KMS-11 (cell line): ENCODE results near the gene LAPTM5.

Experiments
- H2AFZ ChIP-seq: fragments of 200-600 bp; sonication (generic); 2 replicates; pipeline ENCODE4 v1.6.1; 2016; ENCODE audit warnings: antibody characterized with exemption, mixed run types, low read depth
- H3K27ac ChIP-seq: fragments of 200-600 bp; sonication (generic); 2 replicates; pipeline ENCODE4 v1.6.1; 2016; ENCODE audit warnings: mild to moderate bottlenecking, mixed run types
- H3K27me3 ChIP-seq: fragments of 200-600 bp; sonication (generic); 2 replicates; pipeline ENCODE4 v1.6.1; 2017; ENCODE audit warnings: mild to moderate bottlenecking, low read depth, mixed run types, moderate library complexity; ENCODE audit not compliant: insufficient read depth
- H3K36me3 ChIP-seq: fragments of 200-600 bp; sonication (generic); 2 replicates; pipeline ENCODE4 v1.6.1; 2017; ENCODE audit warnings: mild to moderate bottlenecking, mixed run types; ENCODE audit not compliant: insufficient read depth
- H3K4me1 ChIP-seq: fragments of 200-600 bp; sonication (generic); 2 replicates; pipeline ENCODE4 v1.6.1; 2016; ENCODE audit warnings: mild to moderate bottlenecking, low read depth, mixed run types; ENCODE audit not compliant: poor library complexity, severe bottlenecking
- H3K4me2 ChIP-seq: fragments of 200-600 bp; sonication (generic); 2 replicates; pipeline ENCODE4 v1.7.0; 2016; ENCODE audit warnings: mild to moderate bottlenecking, mixed run types
- H3K4me3 ChIP-seq: fragments of 200-600 bp; sonication (generic); IDR thresholded peaks from 2 replicates; pipeline ENCODE4 v1.6.1; 2017; ENCODE audit warnings: low read depth, low read length, mixed read lengths; ENCODE audit not compliant: insufficient read depth
- H3K79me2 ChIP-seq: fragments of 200-600 bp; sonication (generic); 2 replicates; pipeline ENCODE4 v1.6.1; 2016; ENCODE audit warnings: low read depth, mixed run types; ENCODE audit not compliant: insufficient read depth
- H3K9ac ChIP-seq: fragments of 200-600 bp; sonication (generic); 2 replicates; pipeline ENCODE4 v1.6.1; 2016; ENCODE audit warnings: mild to moderate bottlenecking, mixed run types
- H4K20me1 ChIP-seq: fragments of 200-600 bp; sonication (generic); 2 replicates; pipeline ENCODE4 v1.6.1; 2016; ENCODE audit warnings: mild to moderate bottlenecking, mixed run types; ENCODE audit not compliant: insufficient read depth
- TF ChIP-seq, protein P1 (sequence below): fragments of 200-600 bp; sonication (generic); conservative IDR thresholded peaks from 2 replicates; pipeline ENCODE4 v1.6.1; 2017; ENCODE audit warnings: low read depth, mild to moderate bottlenecking, antibody characterized with exemption, low read length, moderate library complexity, mixed read lengths

LAPTM5 gene

DNA sequence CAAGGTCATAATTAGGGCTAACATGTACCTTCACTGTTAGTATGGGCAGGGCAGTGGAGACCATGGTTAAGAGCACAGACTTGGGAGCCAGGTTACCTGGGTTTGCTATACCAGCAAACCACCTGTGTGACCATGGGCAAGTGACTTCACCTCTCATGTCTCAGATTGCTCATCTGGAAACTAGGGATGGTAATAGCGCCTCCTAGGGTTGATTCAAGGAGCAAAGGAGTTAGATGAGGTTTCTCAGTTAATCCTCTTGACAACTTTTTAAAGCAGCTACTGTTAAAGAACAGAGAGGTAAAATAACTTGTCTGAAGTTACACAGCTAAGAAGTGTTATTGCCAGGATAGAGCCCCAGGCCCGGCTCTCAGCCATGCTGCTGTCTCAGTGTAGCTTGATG lies 33.4 kb downstream of the LAPTM5 start:
- H4K20me1 ChIP-seq = no peaks in the 10 kb centered on the region
- H3K9ac ChIP-seq = no peak overlapping the region

GRCh38 chr1:30723331-30723755 lies 34.2 kb downstream of the LAPTM5 start, which contains the start of gene MATN1:
Gene MATN1, minus strand, starts transcription at chr1:30723585. Its CDS starts 34 bp downstream, at chr1:30723551.
- no peak within 1 kb of the TSS for H2AFZ ChIP-seq
- TF ChIP-seq, protein P1, sequence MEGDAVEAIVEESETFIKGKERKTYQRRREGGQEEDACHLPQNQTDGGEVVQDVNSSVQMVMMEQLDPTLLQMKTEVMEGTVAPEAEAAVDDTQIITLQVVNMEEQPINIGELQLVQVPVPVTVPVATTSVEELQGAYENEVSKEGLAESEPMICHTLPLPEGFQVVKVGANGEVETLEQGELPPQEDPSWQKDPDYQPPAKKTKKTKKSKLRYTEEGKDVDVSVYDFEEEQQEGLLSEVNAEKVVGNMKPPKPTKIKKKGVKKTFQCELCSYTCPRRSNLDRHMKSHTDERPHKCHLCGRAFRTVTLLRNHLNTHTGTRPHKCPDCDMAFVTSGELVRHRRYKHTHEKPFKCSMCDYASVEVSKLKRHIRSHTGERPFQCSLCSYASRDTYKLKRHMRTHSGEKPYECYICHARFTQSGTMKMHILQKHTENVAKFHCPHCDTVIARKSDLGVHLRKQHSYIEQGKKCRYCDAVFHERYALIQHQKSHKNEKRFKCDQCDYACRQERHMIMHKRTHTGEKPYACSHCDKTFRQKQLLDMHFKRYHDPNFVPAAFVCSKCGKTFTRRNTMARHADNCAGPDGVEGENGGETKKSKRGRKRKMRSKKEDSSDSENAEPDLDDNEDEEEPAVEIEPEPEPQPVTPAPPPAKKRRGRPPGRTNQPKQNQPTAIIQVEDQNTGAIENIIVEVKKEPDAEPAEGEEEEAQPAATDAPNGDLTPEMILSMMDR = no peak
- no peak within 1 kb of the TSS for H3K4me2 ChIP-seq
- H3K9ac ChIP-seq = no peak within 1 kb of the TSS
- H3K4me1 ChIP-seq = peaks cover 5% of the 10 kb centered on the region
- no peaks in the 10 kb centered on the region for H3K27me3 ChIP-seq
- no peaks in the 10 kb centered on the region for H3K36me3 ChIP-seq
- no peak within 1 kb of the TSS for H3K27ac ChIP-seq
- H3K4me3 ChIP-seq = no peak within 1 kb of the TSS
- no peaks in the 10 kb centered on the region for H3K79me2 ChIP-seq
- H4K20me1 ChIP-seq = no peaks in the 10 kb centered on the region

More for the DNA sequence above, 33.4 kb downstream of the LAPTM5 start:
- Histone ChIP-seq H3K4me2 (no peak overlapping the region), H3K36me3 (no peaks in the 10 kb centered on the region), H3K4me1 (peaks cover 5% of the 10 kb centered on the region), H3K27ac (no peak overlapping the region), H3K27me3 (no peaks in the 10 kb centered on the region), H2AFZ (no peak overlapping the region), H3K4me3 (no peak overlapping the region), H3K79me2 (no peaks in the 10 kb centered on the region)
- TF ChIP-seq, protein P1 = peak; percentile 28

GRCh38 chr1:30721812-30722537 lies 35.6 kb downstream of the LAPTM5 start:
- no peak overlapping the region for H3K4me2 ChIP-seq
- no peaks in the 10 kb centered on the region for H4K20me1 ChIP-seq
- H2AFZ ChIP-seq = no peak overlapping the region
- H3K4me3 ChIP-seq = no peak overlapping the region
- peaks cover 5% of the 10 kb centered on the region for H3K4me1 ChIP-seq
- TF ChIP-seq, protein P1 = no peak
- H3K27ac ChIP-seq = no peak overlapping the region
- no peaks in the 10 kb centered on the region for H3K79me2 ChIP-seq
- no peaks in the 10 kb centered on the region for H3K36me3 ChIP-seq
- no peaks in the 10 kb centered on the region for H3K27me3 ChIP-seq
- no peak overlapping the region for H3K9ac ChIP-seq

GRCh38 chr1:30721341-30721793 lies 36.2 kb downstream of the LAPTM5 start:
- H3K9ac ChIP-seq = no peak overlapping the region

More at GRCh38 chr1:30721341-30721793, 36.2 kb downstream of the LAPTM5 start:
- Histone ChIP-seq H3K36me3 (no peaks in the 10 kb centered on the region), H3K27me3 (no peaks in the 10 kb centered on the region), H3K27ac (no peak overlapping the region), H3K79me2 (no peaks in the 10 kb centered on the region), H4K20me1 (no peaks in the 10 kb centered on the region), H3K4me1 (peaks cover 5% of the 10 kb centered on the region), H3K4me2 (no peak overlapping the region), H3K4me3 (no peak overlapping the region), H2AFZ (no peak overlapping the region)
- TF ChIP-seq, protein P1 = no peak
